H1 (cell line): Measurements from ENCODE around the gene OR14A16. TPM values are rescaled to one million over a fixed set of nuclear protein-coding genes. Genes with fewer than 3 reads are reported as not detected.
A peak's percentile ranks its signal among the peaks of the same experiment; 100 is the strongest.

Experiments used
- CTCF ChIA-PET: fragments of 300-600 bp; sonication (Branson Sonifier 250); formaldehyde crosslinking; loops from one replicate; lab custom pipeline; 2021; ENCODE audit not compliant: partially characterized antibody; lab: Charles Lee
- POLR2A ChIA-PET: fragments of 300-600 bp; sonication (Branson Sonifier 250); formaldehyde crosslinking; loops from one replicate; lab custom pipeline; 2021; ENCODE audit warnings: inconsistent platforms; ENCODE audit not compliant: partially characterized antibody; lab: Charles Lee
- DNase-seq, 2 experiments: peaks; one replicate each; pipeline versions ENCODE4 v3.0.0 to v3.0.0-alpha.2; 2010 to 2022; ENCODE audit warnings: low spot score in 2 of 2, low read depth in 1 of 2, mixed read lengths in 1 of 2
- FAIRE-seq: peaks from 2 replicates; lab custom pipeline; 2011; peaks lifted over from hg19 to GRCh38; lab: Jason Lieb, UNC
- H2AFZ ChIP-seq: 2 replicates; pipeline ENCODE4 v1.8.1; 2012; ENCODE audit warnings: low read length, inconsistent platforms
- H2AK5ac ChIP-seq: 2 replicates; pipeline ENCODE4 v1.6.1; 2013; ENCODE audit warnings: low read depth, low read length
- H2BK120ac ChIP-seq: replicated peaks from 2 replicates; pipeline ENCODE3; 2013; ENCODE audit warnings: low read depth, low read length, inconsistent platforms
- H2BK12ac ChIP-seq: 2 replicates; pipeline ENCODE4 v1.6.1; 2013; ENCODE audit warnings: low read depth, low read length
- H2BK15ac ChIP-seq: 2 replicates; pipeline ENCODE4 v1.6.1; 2013; ENCODE audit warnings: low read length
- H2BK20ac ChIP-seq: 2 replicates; pipeline ENCODE4 v1.6.1; 2013; ENCODE audit warnings: low read length
- H2BK5ac ChIP-seq: 2 replicates; pipeline ENCODE4 v1.6.1; 2013; ENCODE audit warnings: low read depth, low read length
- H3K14ac ChIP-seq: 2 replicates; pipeline ENCODE4 v1.6.1; 2013; ENCODE audit warnings: inconsistent platforms; ENCODE audit not compliant: insufficient read length
- H3K18ac ChIP-seq: 2 replicates; pipeline ENCODE4 v1.6.1; 2013; ENCODE audit warnings: low read length; ENCODE audit errors: extremely low read depth
- H3K23ac ChIP-seq: 2 replicates; pipeline ENCODE4 v1.6.1; 2013; ENCODE audit warnings: inconsistent platforms; ENCODE audit not compliant: insufficient read length
- H3K23me2 ChIP-seq: 2 replicates; pipeline ENCODE4 v1.6.1; 2013; ENCODE audit warnings: low read depth, low read length
- H3K27ac ChIP-seq: 2 replicates; pipeline ENCODE4 v1.6.1; 2011; ENCODE audit warnings: low read depth, low read length, inconsistent platforms
- H3K27me3 ChIP-seq, 4 experiments: replicated peaks in 1 of 4; 1 replicate in 1 of 4; 2 replicates in 3 of 4; pipeline versions ENCODE4 v1.6.1 to v1.8.1; 2011 to 2013; ENCODE audit warnings: low read length in 3 of 4, mild to moderate bottlenecking in 3 of 4, inconsistent platforms in 2 of 4, mixed read lengths in 2 of 4, moderate library complexity in 1 of 4; ENCODE audit not compliant: control insufficient read depth in 3 of 4, insufficient read depth in 3 of 4; ENCODE audit errors: extremely low read depth in 1 of 4
- H3K36me3 ChIP-seq, 4 experiments: 2 replicates each; pipeline versions ENCODE4 v1.6.1 to v1.8.1; 2011 to 2013; ENCODE audit warnings: mild to moderate bottlenecking in 4 of 4, low read length in 3 of 4, moderate library complexity in 2 of 4, control low read depth in 1 of 4, inconsistent platforms in 1 of 4; ENCODE audit not compliant: insufficient read depth in 4 of 4, control insufficient read depth in 2 of 4
- H3K4ac ChIP-seq: replicated peaks from 2 replicates; pipeline ENCODE3; 2013; ENCODE audit warnings: low read length, low read depth, mixed read lengths, inconsistent platforms; ENCODE audit not compliant: insufficient read length
- H3K4me1 ChIP-seq, 4 experiments: replicated peaks in 1 of 4; 1 replicate in 1 of 4; 2 replicates in 3 of 4; pipeline versions ENCODE4 v1.6.1 to v1.8.1; 2011 to 2013; ENCODE audit warnings: low read length in 3 of 4, inconsistent platforms in 2 of 4, mixed read lengths in 1 of 4; ENCODE audit not compliant: insufficient read depth in 4 of 4, control insufficient read depth in 3 of 4
- H3K4me2 ChIP-seq, 2 experiments: 2 replicates each; pipeline versions ENCODE4 v1.6.1 to v1.8.1; 2011 to 2013; ENCODE audit warnings: low read depth in 2 of 2, low read length in 2 of 2, control low read depth in 1 of 2, inconsistent platforms in 1 of 2, mild to moderate bottlenecking in 1 of 2; ENCODE audit not compliant: insufficient read depth in 1 of 2
- H3K4me3 ChIP-seq, 4 experiments: fragments of 200-600, 300-600 bp in 1 of 4; sonication (generic), shearing (Covaris generic), sonication (Bioruptor Twin) in 1 of 4; 2 replicates each; pipeline versions ENCODE4 v1.5.1 to v1.8.1; 2011 to 2016; ENCODE audit warnings: low read length in 4 of 4, low read depth in 3 of 4, control low read depth in 2 of 4, inconsistent platforms in 2 of 4, mild to moderate bottlenecking in 2 of 4, mixed read lengths in 1 of 4, moderate library complexity in 1 of 4; ENCODE audit not compliant: insufficient read depth in 2 of 4; ENCODE audit errors: extremely low read depth in 1 of 4
- H3K56ac ChIP-seq: replicated peaks from 2 replicates; pipeline ENCODE3; 2013; ENCODE audit warnings: low read depth, mild to moderate bottlenecking, mixed read lengths, low read length, inconsistent platforms; ENCODE audit not compliant: insufficient read length
- H3K79me1 ChIP-seq: 2 replicates; pipeline ENCODE4 v1.6.1; 2013; ENCODE audit warnings: low read depth, low read length, control low read depth
- H3K79me2 ChIP-seq, 2 experiments: 2 replicates each; pipeline versions ENCODE4 v1.6.1 to v1.8.1; 2012 to 2013; ENCODE audit warnings: low read length in 2 of 2, mild to moderate bottlenecking in 2 of 2, inconsistent platforms in 1 of 2; ENCODE audit not compliant: insufficient read depth in 2 of 2, control insufficient read depth in 1 of 2
- H3K9ac ChIP-seq, 4 experiments: replicated peaks in 1 of 4; 1 replicate in 1 of 4; 2 replicates in 3 of 4; pipeline versions ENCODE4 v1.6.1 to v1.8.1; 2011 to 2013; ENCODE audit warnings: low read depth in 3 of 4, low read length in 3 of 4, control low read depth in 2 of 4, mild to moderate bottlenecking in 2 of 4, moderate library complexity in 2 of 4, inconsistent platforms in 1 of 4; ENCODE audit errors: extremely low read depth in 1 of 4
- H3K9me3 ChIP-seq, 2 experiments: 2 replicates each; pipeline versions ENCODE4 v1.6.1 to v1.8.1; 2012 to 2013; ENCODE audit warnings: mild to moderate bottlenecking in 2 of 2, moderate library complexity in 2 of 2, control low read depth in 1 of 2, inconsistent platforms in 1 of 2, low read depth in 1 of 2, low read length in 1 of 2, mixed read lengths in 1 of 2; ENCODE audit not compliant: insufficient read depth in 2 of 2
- H4K20me1 ChIP-seq, 2 experiments: replicated peaks in 1 of 2; 2 replicates each; pipeline versions ENCODE3 to v1.8.1; 2011 to 2013; ENCODE audit warnings: inconsistent platforms in 2 of 2, low read length in 2 of 2, mild to moderate bottlenecking in 1 of 2; ENCODE audit not compliant: insufficient read depth in 2 of 2, control insufficient read depth in 1 of 2
- H4K5ac ChIP-seq: 2 replicates; pipeline ENCODE4 v1.6.1; 2013; ENCODE audit warnings: low read length, low read depth, mixed read lengths, inconsistent platforms; ENCODE audit not compliant: insufficient read length
- H4K8ac ChIP-seq: 2 replicates; pipeline ENCODE4 v1.8.0; 2013; ENCODE audit warnings: mild to moderate bottlenecking, moderate library complexity, low read length, inconsistent platforms; ENCODE audit not compliant: insufficient read depth; ENCODE audit errors: extremely low read depth
- H4K91ac ChIP-seq: replicated peaks from 2 replicates; pipeline ENCODE3; 2013; ENCODE audit warnings: low read length, mixed read lengths, inconsistent platforms; ENCODE audit not compliant: insufficient read length
- JUND ChIP-seq: IDR thresholded peaks from 2 replicates; pipeline ENCODE4 v1.6.1; 2011; ENCODE audit warnings: mild to moderate bottlenecking, improper control_type of control experiment, low read length
- RAD21 ChIP-seq, 2 experiments: IDR thresholded peaks in 1 of 2; conservative IDR thresholded peaks in 1 of 2; 2 replicates each; pipeline ENCODE4 v1.6.1; 2011; ENCODE audit warnings: low read depth in 2 of 2, low read length in 2 of 2, improper control_type of control experiment in 1 of 2, inconsistent platforms in 1 of 2, mild to moderate bottlenecking in 1 of 2, moderate library complexity in 1 of 2
- SIRT6 ChIP-seq: IDR thresholded peaks from one replicate; pipeline ENCODE4 v1.7.1; 2012; ENCODE audit warnings: low read length, inconsistent platforms
- SP2 ChIP-seq: IDR thresholded peaks from 2 replicates; pipeline ENCODE4 v1.6.1; 2012; ENCODE audit warnings: mild to moderate bottlenecking, low read length, inconsistent platforms
- YY1 ChIP-seq: IDR thresholded peaks from 2 replicates; pipeline ENCODE4 v1.6.1; 2011; ENCODE audit warnings: low read depth, mild to moderate bottlenecking, low read length
- WGBS, 2 experiments: shearing (Covaris generic) in 1 of 2; methylation state at CpG; one replicate each; pipeline versions ENCODE4 v1.1.6 to v1.1.7; 2013 to 2015; ENCODE audit warnings: low lambda C conversion rate in 2 of 2, mixed read lengths in 2 of 2, inconsistent platforms in 1 of 2, low coverage in 1 of 2, missing lambda C conversion rate in 1 of 2; ENCODE audit not compliant: insufficient replicate concordance in 2 of 2, insufficient coverage in 1 of 2, insufficient read length in 1 of 2; ENCODE audit errors: extremely low coverage in 1 of 2, missing lambda C conversion rate in 1 of 2; 5-methylcytosine and 5-hydroxymethylcytosine counted together
- polyA plus RNA-seq, 7 experiments: library from polyadenylated mRNA; depleted of rRNA in 3 of 7; stranded (reverse) in 5 of 7; unstranded in 2 of 7; fragments of >200 nt in 5 of 7; fragments of 200-250 nt in 2 of 7; gene quantifications; 1 replicate in 5 of 7; 2 replicates in 1 of 7; 4 replicates in 1 of 7; pipeline versions ENCODE4 v1.2.1 to v1.2.3, GENCODE V29; 2011 to 2013; ENCODE audit warnings: missing spikeins in 2 of 7, mixed read lengths in 2 of 7
- total RNA-seq: library from RNA; stranded (reverse); fragmentation: NEBNext Ultra II Directional; extraction: Animal tissue kit (Norgen Biotek cat#: 25700); gene quantifications from 2 replicates; pipeline ENCODE4 v1.2.1, GENCODE V29; 2021
- TF ChIP-seq, protein P1 (sequence below): IDR thresholded peaks from 2 replicates; pipeline ENCODE4 v1.6.1; 2012; ENCODE audit warnings: inconsistent platforms
- TF ChIP-seq, protein P2 (sequence below), 3 experiments: IDR thresholded peaks; 1 replicate in 2 of 3; 2 replicates in 1 of 3; pipeline versions ENCODE4 v1.5.1 to v1.6.1; 2011; ENCODE audit warnings: low read length in 3 of 3, mild to moderate bottlenecking in 3 of 3, inconsistent platforms in 2 of 3, low read depth in 1 of 3, moderate library complexity in 1 of 3; ENCODE audit not compliant: insufficient read depth in 1 of 3; ENCODE audit errors: control extremely low read depth in 1 of 3

The OR14A16 gene
- total and polyA plus RNA-seq, 2 of the 8 experiments (the other 6 are each of a cell fraction or from before 2014, with no cell fraction given): not detected

DNA sequence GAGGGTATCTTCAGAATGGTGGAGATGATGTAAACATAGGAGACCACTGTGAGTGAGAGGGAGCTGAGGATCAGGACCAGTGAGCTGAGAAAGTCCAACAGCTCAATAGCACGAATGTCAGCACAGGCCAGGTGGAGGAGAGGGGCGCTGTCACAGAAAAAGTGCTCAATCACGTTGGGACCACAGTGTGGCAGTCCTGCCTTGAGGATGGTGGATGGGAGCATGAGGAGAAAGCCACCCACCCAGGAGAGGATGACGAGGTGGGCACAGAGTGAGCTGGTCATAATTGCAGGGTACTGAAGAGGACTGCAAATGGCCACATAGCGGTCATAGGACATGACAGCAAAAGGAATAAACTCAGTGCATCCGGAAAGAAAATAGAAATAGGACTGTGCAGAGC lies 9.7 kb upstream of the OR14A16 start:
- no peak overlapping the region for H3K9ac ChIP-seq
- no peaks in the 10 kb centered on the region for H3K79me2 ChIP-seq
- no peaks in the 10 kb centered on the region for H3K4me1 ChIP-seq
- H2BK20ac ChIP-seq: no peak overlapping the region
- peak overlapping the region; percentile 39; the same call in 1 of the 2 replicates for H2BK12ac ChIP-seq
- TF ChIP-seq, protein P1, sequence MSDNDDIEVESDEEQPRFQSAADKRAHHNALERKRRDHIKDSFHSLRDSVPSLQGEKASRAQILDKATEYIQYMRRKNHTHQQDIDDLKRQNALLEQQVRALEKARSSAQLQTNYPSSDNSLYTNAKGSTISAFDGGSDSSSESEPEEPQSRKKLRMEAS: no peak
- no peak for TF ChIP-seq JUND
- TF ChIP-seq RAD21 (IDR thresholded peaks at IDR 0.05 in 1 of 2, conservative IDR thresholded peaks at IDR 0.05 in 1 of 2; ENCODE audit: low read depth in 2 of 2, low read length in 2 of 2): peak in 1 of 2 experiments; percentile 11; a peak in 1 of 4 replicates
- TF ChIP-seq, protein P2, sequence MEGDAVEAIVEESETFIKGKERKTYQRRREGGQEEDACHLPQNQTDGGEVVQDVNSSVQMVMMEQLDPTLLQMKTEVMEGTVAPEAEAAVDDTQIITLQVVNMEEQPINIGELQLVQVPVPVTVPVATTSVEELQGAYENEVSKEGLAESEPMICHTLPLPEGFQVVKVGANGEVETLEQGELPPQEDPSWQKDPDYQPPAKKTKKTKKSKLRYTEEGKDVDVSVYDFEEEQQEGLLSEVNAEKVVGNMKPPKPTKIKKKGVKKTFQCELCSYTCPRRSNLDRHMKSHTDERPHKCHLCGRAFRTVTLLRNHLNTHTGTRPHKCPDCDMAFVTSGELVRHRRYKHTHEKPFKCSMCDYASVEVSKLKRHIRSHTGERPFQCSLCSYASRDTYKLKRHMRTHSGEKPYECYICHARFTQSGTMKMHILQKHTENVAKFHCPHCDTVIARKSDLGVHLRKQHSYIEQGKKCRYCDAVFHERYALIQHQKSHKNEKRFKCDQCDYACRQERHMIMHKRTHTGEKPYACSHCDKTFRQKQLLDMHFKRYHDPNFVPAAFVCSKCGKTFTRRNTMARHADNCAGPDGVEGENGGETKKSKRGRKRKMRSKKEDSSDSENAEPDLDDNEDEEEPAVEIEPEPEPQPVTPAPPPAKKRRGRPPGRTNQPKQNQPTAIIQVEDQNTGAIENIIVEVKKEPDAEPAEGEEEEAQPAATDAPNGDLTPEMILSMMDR (IDR thresholded peaks at IDR 0.05; ENCODE audit: control extremely low read depth in 1 of 3, insufficient read depth in 1 of 3, low read depth in 1 of 3, low read length in 3 of 3): 0 out of 4 replicates have a peak, but pooled peaks of 1 of the 3 experiments have one; percentile 12
- no peak for TF ChIP-seq SIRT6
- TF ChIP-seq SP2: no peak
- no peak for TF ChIP-seq YY1
- H2BK15ac ChIP-seq: no peak overlapping the region
- H3K27ac ChIP-seq: no peak overlapping the region
- FAIRE-seq (no peak), DNase-seq (no peak)
- H3K23me2 ChIP-seq: peaks cover 1% of the 10 kb centered on the region; the same call in 1 of the 2 replicates
- no peak overlapping the region for H4K8ac ChIP-seq
- POLR2A ChIA-PET: no interaction called here
- H2BK5ac ChIP-seq: no peak overlapping the region
- H3K14ac ChIP-seq: no peak overlapping the region
- no peak overlapping the region for H2AK5ac ChIP-seq
- H2BK120ac ChIP-seq: no peak overlapping the region
- no peak overlapping the region for H3K23ac ChIP-seq
- H3K56ac ChIP-seq: no peak overlapping the region
- H3K9me3 ChIP-seq: peaks cover 50 to 65% of the 10 kb centered on the region in 2 experiments
- H3K4ac ChIP-seq: no peak overlapping the region
- H3K27me3 ChIP-seq: no peaks in the 10 kb centered on the region
- H4K5ac ChIP-seq: no peak overlapping the region
- H2AFZ ChIP-seq: no peak overlapping the region
- no peak overlapping the region for H3K18ac ChIP-seq
- WGBS, 2 experiments: 79% methylated on average over 6 of the region's 6 CpGs; no CpG with 5 or more reads in 1 of the 2 experiments
- H4K20me1 ChIP-seq: no peaks in the 10 kb centered on the region
- H3K79me1 ChIP-seq: no peaks in the 10 kb centered on the region
- CTCF ChIA-PET: interaction anchor here (1.1 kb wide), 1 partner anchor 25 kb away, joined by 4 read pairs; no protein-coding TSS in a partner anchor
- no peak overlapping the region for H4K91ac ChIP-seq
- no peaks in the 10 kb centered on the region for H3K36me3 ChIP-seq
- no peak overlapping the region for H3K4me3 ChIP-seq
- H3K4me2 ChIP-seq: no peak overlapping the region
